GM23338 (cell line): ENCODE data around the gene ASXL2. TPM values are rescaled to one million over a fixed set of nuclear protein-coding genes. Genes with fewer than 3 reads are reported as not detected.

Experiments
- ATAC-seq: fragments of 200-7000 bp; cut with Tn5 transposase; 3 replicates; pipeline ENCODE4 v1.9.1; 2020
- DNase-seq: peaks from one replicate; pipeline ENCODE4 v3.0.0-alpha.2; 2015; ENCODE audit warnings: low spot score
- H2AFZ ChIP-seq: fragments of 200-600 bp; sonication (generic); 2 replicates; pipeline ENCODE4 v1.8.0; 2016; ENCODE audit warnings: antibody characterized with exemption, mild to moderate bottlenecking, moderate library complexity
- H3F3A ChIP-seq: fragments of 200-600 bp; sonication (generic); replicated peaks from 2 replicates; pipeline ENCODE4 v1.8.0; 2017; ENCODE audit warnings: antibody characterized with exemption, mixed run types, low read depth
- H3K27ac ChIP-seq: fragments of 200-600 bp; sonication (generic); 2 replicates; pipeline ENCODE4 v1.6.1; 2016; ENCODE audit warnings: low read depth
- H3K27me3 ChIP-seq: fragments of 200-600 bp; sonication (generic); 2 replicates; pipeline ENCODE4 v1.8.0; 2016; ENCODE audit warnings: mild to moderate bottlenecking, mixed run types, moderate library complexity; ENCODE audit not compliant: insufficient read depth
- H3K36me3 ChIP-seq: fragments of 200-600 bp; sonication (generic); 2 replicates; pipeline ENCODE4 v1.8.0; 2016; ENCODE audit warnings: mild to moderate bottlenecking; ENCODE audit not compliant: insufficient read depth
- H3K4me1 ChIP-seq: fragments of 200-600 bp; sonication (generic); 2 replicates; pipeline ENCODE4 v1.8.0; 2016; ENCODE audit warnings: mild to moderate bottlenecking, moderate library complexity; ENCODE audit not compliant: insufficient read depth
- H3K4me2 ChIP-seq: fragments of 200-600 bp; sonication (generic); 2 replicates; pipeline ENCODE4 v1.7.1; 2017; ENCODE audit warnings: mixed run types
- H3K4me3 ChIP-seq: fragments of 200-600 bp; sonication (generic); 2 replicates; pipeline ENCODE4 v1.6.1; 2016; ENCODE audit warnings: mixed run types
- H3K79me2 ChIP-seq: fragments of 200-600 bp; sonication (generic); replicated peaks from 2 replicates; pipeline ENCODE4 v1.8.0; 2017; ENCODE audit warnings: mild to moderate bottlenecking; ENCODE audit not compliant: insufficient read depth
- H3K9me2 ChIP-seq: fragments of 200-600 bp; sonication (generic); 2 replicates; pipeline ENCODE4 v1.8.0; 2017; ENCODE audit not compliant: insufficient read depth
- H4K20me1 ChIP-seq: fragments of 200-600 bp; sonication (generic); replicated peaks from 2 replicates; pipeline ENCODE4 v1.8.0; 2017; ENCODE audit warnings: mild to moderate bottlenecking; ENCODE audit not compliant: insufficient read depth
- H3K27ac Mint-ChIP-seq: 2 replicates; pipeline ENCODE4 v1.8.0; 2020; ENCODE audit warnings: inconsistent platforms, mild to moderate bottlenecking, moderate library complexity, mixed read lengths
- H3K27me3 Mint-ChIP-seq: 3 replicates; pipeline ENCODE4 v1.8.0; 2022; ENCODE audit warnings: low read depth, mild to moderate bottlenecking, moderate library complexity, mixed read lengths, inconsistent platforms; ENCODE audit not compliant: insufficient read depth, poor library complexity
- H3K36me3 Mint-ChIP-seq: 3 replicates; pipeline ENCODE4 v1.8.0; 2021; ENCODE audit warnings: low read depth, mild to moderate bottlenecking, inconsistent platforms, moderate library complexity, mixed read lengths
- H3K4me1 Mint-ChIP-seq: 3 replicates; pipeline ENCODE4 v1.8.0; 2020; ENCODE audit warnings: mild to moderate bottlenecking, inconsistent platforms, mixed read lengths
- H3K4me3 Mint-ChIP-seq: 3 replicates; pipeline ENCODE4 v1.8.0; 2021; ENCODE audit warnings: moderate library complexity, mild to moderate bottlenecking, inconsistent platforms, mixed read lengths
- H3K9me3 Mint-ChIP-seq: 3 replicates; pipeline ENCODE4 v1.8.0; 2020; ENCODE audit warnings: moderate library complexity, mild to moderate bottlenecking, inconsistent platforms, mixed read lengths
- CREB1 ChIP-seq: fragments of 250-450 bp; sonication (Bioruptor Pico); IDR thresholded peaks from 2 replicates; pipeline ENCODE4 v1.5.0; 2020; ENCODE audit warnings: low read depth, mild to moderate bottlenecking, moderate library complexity
- EZH2 ChIP-seq: fragments of 200-600 bp; sonication (generic); IDR thresholded peaks from one replicate; pipeline ENCODE4 v1.8.0; 2017; ENCODE audit warnings: antibody characterized with exemption, mild to moderate bottlenecking, low read depth; ENCODE audit not compliant: unreplicated experiment
- ZNF331 ChIP-seq: fragments of 250-450 bp; sonication (Bioruptor Pico); IDR thresholded peaks from 2 replicates; pipeline ENCODE4 v1.5.0; 2020; ENCODE audit warnings: low read depth, mild to moderate bottlenecking, moderate library complexity
- polyA plus RNA-seq: library from polyadenylated mRNA; unstranded; fragments of >200 nt; fragmentation: Nextera tagmentation; extraction: Ambion mirVana; gene quantifications from 2 replicates; pipeline ENCODE4 v1.2.1, GENCODE V29; 2016
- total RNA-seq: library from RNA; depleted of rRNA; stranded (reverse); fragments of >200 nt; shearing (Covaris generic); gene quantifications from 2 replicates; pipeline ENCODE4 v1.2.3, GENCODE V29; 2014
- TF ChIP-seq, protein P1 (sequence below): fragments of 250-450 bp; sonication (Bioruptor Pico); IDR thresholded peaks from 2 replicates; pipeline ENCODE4 v1.5.0; 2020; ENCODE audit warnings: mild to moderate bottlenecking, moderate library complexity

Gene ASXL2
- total and polyA plus RNA-seq, 2 experiments from 2014 or later, result 7.0 to 21.8 TPM

DNA sequence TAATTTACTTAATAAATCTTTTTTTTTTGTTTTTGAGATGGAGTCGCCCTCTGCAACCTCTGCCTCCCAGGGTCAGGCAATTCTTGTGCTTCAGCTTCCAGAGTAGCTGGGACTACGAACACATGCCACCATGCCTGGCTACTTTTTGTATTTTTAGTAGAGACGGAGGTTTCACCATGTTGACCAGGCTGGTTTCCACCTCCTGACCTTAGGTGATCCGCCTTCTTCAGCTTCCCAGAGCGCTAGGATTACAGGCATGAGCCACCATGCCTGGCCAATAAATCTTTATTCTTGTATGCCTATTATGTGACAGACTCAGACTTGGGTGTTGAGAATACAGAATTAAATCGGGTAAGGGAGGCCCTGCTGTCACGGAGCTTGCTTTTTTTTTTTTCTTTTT lies 16.7 kb upstream of the ASXL2 start:
- peak overlapping the region; percentile 83; the same call in 1 of the 2 replicates for H2AFZ ChIP-seq
- H3K4me1 ChIP-seq, result peaks cover 7% of the 10 kb centered on the region; the same call in 1 of the 2 replicates
- H3K27me3 Mint-ChIP-seq, result peaks cover 10% of the 10 kb centered on the region
- peaks cover 7% of the 10 kb centered on the region for H3K4me1 Mint-ChIP-seq
- no peak overlapping the region for H3K4me2 ChIP-seq
- H3K9me3 Mint-ChIP-seq, result no peaks in the 10 kb centered on the region; the same call in 2 of the 3 replicates
- H3K36me3 ChIP-seq, result no peaks in the 10 kb centered on the region
- no peaks in the 10 kb centered on the region for H3K27me3 ChIP-seq
- no peak overlapping the region for H3K27ac Mint-ChIP-seq
- no peaks in the 10 kb centered on the region for H3F3A ChIP-seq
- ATAC-seq (no peak), DNase-seq (no peak)
- H3K36me3 Mint-ChIP-seq, result no peaks in the 10 kb centered on the region
- no peak overlapping the region for H3K4me3 Mint-ChIP-seq
- TF ChIP-seq EZH2, result no peak
- TF ChIP-seq CREB1, result no peak
- H3K27ac ChIP-seq, result no peak overlapping the region
- H4K20me1 ChIP-seq, result no peaks in the 10 kb centered on the region; the same call in 1 of the 2 replicates
- H3K9me2 ChIP-seq, result no peaks in the 10 kb centered on the region
- no peaks in the 10 kb centered on the region for H3K79me2 ChIP-seq
- H3K4me3 ChIP-seq, result no peak overlapping the region

DNA sequence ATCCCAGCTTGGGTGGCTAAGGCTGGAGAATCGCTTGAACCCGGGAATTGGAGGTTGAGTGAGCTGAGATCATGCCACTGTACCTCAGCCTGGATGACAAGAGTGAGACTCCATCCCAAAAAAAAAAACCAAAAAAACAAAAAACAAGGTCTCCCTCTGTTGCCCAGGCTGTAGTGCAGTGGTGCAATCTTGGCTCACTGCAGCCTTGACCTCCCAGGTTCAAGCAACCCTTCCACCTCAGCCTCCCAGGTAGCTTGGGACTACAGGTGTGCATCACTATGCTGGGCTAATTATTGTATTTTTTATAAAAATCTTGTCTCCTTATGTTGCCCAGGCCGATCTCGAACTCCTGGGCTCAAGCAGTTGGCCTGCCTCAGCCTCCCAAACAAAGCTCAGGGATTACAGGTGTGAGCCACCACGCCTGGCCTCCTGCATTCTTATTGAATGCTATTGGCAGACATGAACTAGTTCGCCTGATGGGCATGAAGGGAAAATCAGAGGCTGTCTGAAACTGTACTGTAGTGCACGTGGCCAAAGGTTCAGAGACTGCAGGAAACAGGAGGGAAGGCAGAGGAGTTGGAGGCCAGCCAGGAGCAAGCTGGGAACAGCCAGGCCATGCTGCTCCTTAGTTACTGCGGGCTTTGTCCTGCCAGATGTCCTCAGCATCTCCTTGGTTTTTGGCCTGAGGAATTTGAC lies 16.0 kb upstream of the ASXL2 start:
- Histone ChIP-seq H3K4me3 (no peak overlapping the region), H3K27ac (no peak overlapping the region), H3K27me3 (no peaks in the 10 kb centered on the region), H3K4me1 (peaks cover 7% of the 10 kb centered on the region; the same call in 1 of the 2 replicates), H3K9me2 (no peaks in the 10 kb centered on the region), H2AFZ (peak overlapping the region; percentile 83), H3K4me2 (no peak overlapping the region), H3F3A (no peaks in the 10 kb centered on the region), H3K79me2 (no peaks in the 10 kb centered on the region), H4K20me1 (no peaks in the 10 kb centered on the region; the same call in 1 of the 2 replicates), H3K36me3 (no peaks in the 10 kb centered on the region)
- DNase-seq (no peak), ATAC-seq (no peak)
- no peak for TF ChIP-seq CREB1
- TF ChIP-seq, protein P1, sequence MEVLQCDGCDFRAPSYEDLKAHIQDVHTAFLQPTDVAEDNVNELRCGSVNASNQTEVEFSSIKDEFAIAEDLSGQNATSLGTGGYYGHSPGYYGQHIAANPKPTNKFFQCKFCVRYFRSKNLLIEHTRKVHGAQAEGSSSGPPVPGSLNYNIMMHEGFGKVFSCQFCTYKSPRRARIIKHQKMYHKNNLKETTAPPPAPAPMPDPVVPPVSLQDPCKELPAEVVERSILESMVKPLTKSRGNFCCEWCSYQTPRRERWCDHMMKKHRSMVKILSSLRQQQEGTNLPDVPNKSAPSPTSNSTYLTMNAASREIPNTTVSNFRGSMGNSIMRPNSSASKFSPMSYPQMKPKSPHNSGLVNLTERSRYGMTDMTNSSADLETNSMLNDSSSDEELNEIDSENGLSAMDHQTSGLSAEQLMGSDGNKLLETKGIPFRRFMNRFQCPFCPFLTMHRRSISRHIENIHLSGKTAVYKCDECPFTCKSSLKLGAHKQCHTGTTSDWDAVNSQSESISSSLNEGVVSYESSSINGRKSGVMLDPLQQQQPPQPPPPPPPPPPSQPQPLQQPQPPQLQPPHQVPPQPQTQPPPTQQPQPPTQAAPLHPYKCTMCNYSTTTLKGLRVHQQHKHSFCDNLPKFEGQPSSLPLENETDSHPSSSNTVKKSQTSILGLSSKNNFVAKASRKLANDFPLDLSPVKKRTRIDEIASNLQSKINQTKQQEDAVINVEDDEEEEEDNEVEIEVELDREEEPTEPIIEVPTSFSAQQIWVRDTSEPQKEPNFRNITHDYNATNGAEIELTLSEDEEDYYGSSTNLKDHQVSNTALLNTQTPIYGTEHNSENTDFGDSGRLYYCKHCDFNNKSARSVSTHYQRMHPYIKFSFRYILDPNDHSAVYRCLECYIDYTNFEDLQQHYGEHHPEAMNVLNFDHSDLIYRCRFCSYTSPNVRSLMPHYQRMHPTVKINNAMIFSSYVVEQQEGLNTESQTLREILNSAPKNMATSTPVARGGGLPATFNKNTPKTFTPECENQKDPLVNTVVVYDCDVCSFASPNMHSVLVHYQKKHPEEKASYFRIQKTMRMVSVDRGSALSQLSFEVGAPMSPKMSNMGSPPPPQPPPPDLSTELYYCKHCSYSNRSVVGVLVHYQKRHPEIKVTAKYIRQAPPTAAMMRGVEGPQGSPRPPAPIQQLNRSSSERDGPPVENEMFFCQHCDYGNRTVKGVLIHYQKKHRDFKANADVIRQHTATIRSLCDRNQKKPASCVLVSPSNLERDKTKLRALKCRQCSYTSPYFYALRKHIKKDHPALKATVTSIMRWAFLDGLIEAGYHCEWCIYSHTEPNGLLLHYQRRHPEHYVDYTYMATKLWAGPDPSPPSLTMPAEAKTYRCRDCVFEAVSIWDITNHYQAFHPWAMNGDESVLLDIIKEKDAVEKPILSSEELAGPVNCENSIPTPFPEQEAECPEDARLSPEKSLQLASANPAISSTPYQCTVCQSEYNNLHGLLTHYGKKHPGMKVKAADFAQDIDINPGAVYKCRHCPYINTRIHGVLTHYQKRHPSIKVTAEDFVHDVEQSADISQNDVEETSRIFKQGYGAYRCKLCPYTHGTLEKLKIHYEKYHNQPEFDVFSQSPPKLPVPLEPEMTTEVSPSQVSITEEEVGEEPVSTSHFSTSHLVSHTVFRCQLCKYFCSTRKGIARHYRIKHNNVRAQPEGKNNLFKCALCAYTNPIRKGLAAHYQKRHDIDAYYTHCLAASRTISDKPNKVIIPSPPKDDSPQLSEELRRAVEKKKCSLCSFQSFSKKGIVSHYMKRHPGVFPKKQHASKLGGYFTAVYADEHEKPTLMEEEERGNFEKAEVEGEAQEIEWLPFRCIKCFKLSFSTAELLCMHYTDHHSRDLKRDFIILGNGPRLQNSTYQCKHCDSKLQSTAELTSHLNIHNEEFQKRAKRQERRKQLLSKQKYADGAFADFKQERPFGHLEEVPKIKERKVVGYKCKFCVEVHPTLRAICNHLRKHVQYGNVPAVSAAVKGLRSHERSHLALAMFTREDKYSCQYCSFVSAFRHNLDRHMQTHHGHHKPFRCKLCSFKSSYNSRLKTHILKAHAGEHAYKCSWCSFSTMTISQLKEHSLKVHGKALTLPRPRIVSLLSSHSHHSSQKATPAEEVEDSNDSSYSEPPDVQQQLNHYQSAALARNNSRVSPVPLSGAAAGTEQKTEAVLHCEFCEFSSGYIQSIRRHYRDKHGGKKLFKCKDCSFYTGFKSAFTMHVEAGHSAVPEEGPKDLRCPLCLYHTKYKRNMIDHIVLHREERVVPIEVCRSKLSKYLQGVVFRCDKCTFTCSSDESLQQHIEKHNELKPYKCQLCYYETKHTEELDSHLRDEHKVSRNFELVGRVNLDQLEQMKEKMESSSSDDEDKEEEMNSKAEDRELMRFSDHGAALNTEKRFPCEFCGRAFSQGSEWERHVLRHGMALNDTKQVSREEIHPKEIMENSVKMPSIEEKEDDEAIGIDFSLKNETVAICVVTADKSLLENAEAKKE (CRISPR knock-in tag), result no peak
- no peak for TF ChIP-seq ZNF331 (CRISPR knock-in tag)
- Mint-ChIP-seq H3K27ac (no peak overlapping the region), H3K4me3 (no peak overlapping the region), H3K36me3 (no peaks in the 10 kb centered on the region), H3K9me3 (no peaks in the 10 kb centered on the region; the same call in 2 of the 3 replicates), H3K27me3 (peaks cover 10% of the 10 kb centered on the region), H3K4me1 (peaks cover 7% of the 10 kb centered on the region)
